Stimulated activated naive CD8-positive, alpha-beta T cell treated with anti-CD3 and anti-CD28 coated beads, Interleukin-15, amount 100 ng/mL, for 72 hours (primary cell): Measurements from ENCODE around the gene FDXACB1.
"Not testable (repeated sequence)": the region's sequence is repeated elsewhere in the genome, so short reads cannot be mapped to it uniquely, and the experiment has no call there.

Experiments used
- ATAC-seq: fragments of 150-1000 bp; cut with Tn5 transposase; 2 replicates; pipeline ENCODE4 v1.10.0; 2021; ENCODE audit warnings: mild to moderate bottlenecking, moderate library complexity
- DNase-seq, 2 donors: peaks; one replicate each; pipeline ENCODE4 v3.0.0; 2021 to 2022
- H3K27ac Mint-ChIP-seq, 2 donors: one replicate each; pipeline ENCODE4 v1.8.0; 2022; ENCODE audit warnings: mild to moderate bottlenecking in 2 of 2, mixed read lengths in 2 of 2, moderate library complexity in 2 of 2
- H3K27me3 Mint-ChIP-seq: one replicate; pipeline ENCODE4 v1.8.0; 2022; ENCODE audit warnings: mixed read lengths
- H3K4me1 Mint-ChIP-seq: one replicate; pipeline ENCODE4 v1.8.0; 2022; ENCODE audit warnings: mild to moderate bottlenecking, mixed read lengths
- H3K4me3 Mint-ChIP-seq, 2 donors: one replicate each; pipeline ENCODE4 v1.8.0; 2022; ENCODE audit warnings: mild to moderate bottlenecking in 2 of 2, mixed read lengths in 2 of 2, moderate library complexity in 1 of 2
- H3K9me3 Mint-ChIP-seq, 2 donors: one replicate each; pipeline ENCODE4 v1.8.0; 2022; ENCODE audit warnings: mixed read lengths in 2 of 2

FDXACB1 gene

DNA sequence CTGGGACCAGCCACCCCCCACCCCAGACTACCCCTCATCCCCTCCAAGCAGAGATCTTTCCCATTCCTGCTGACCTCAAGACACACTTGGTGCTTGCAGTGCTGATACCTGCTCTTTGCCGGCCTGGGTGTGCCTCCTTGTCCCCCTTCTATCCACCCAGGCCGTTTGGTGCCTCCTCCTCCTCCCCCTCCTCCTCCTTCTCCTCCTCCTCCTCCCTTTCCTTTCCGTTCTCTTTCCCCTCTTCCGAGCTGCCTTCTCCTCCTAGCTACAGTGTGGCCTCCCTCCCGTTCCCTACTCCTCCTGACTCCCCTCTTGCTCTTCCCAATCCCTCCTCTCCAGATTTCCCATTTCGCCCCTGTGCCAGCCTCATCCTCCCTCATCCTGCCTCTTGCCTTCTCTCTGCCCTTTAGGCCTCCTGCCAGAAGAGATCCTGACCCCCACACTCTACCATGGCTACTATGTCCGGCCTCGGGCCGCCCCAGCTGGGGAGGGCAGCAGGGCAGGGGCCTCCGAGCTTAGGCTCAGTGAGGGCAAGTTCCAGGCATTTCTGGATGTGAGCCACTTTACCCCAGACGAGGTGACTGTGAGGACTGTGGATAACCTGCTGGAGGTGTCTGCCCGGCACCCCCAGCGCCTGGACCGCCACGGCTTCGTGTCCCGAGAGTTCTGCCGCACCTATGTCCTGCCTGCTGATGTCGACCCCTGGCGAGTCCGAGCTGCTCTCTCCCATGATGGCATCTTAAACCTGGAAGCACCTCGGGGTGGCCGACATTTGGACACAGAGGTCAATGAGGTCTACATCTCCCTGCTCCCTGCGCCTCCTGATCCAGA is 34.3 kb upstream of the FDXACB1 start:
- ATAC-seq: no peak
- Mint-ChIP-seq H3K4me3 (no peak overlapping the region), H3K27me3 (peaks cover 72% of the 10 kb centered on the region), H3K9me3 (no peaks in the 10 kb centered on the region), H3K27ac (no peak overlapping the region), H3K4me1 (no peaks in the 10 kb centered on the region)
- DNase-seq: no peak

DNA sequence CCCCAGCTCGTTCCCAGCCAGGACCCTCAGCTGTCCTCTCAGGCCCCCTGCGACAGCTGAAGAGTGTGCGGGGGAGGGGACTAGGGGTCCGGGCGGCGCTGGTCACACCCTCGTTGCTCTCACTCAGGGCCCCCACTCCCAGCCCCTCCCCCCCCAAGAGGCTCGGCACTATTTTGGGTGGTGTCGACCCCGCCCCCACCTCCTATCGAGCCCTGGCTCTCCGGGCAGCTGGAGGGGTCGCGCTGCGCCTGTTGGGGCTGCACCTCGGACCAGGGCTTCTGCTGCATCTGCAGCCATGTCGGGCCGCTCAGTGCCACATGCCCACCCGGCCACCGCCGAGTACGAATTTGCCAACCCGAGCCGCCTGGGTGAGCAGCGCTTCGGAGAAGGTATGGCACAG is 33.6 kb upstream of the FDXACB1 start, which contains the start of gene HSPB2:
TSS of gene HSPB2 (plus strand) at position 200 of the 400 bp plus-strand sequence. CDS start at position 296, 96 bp downstream.
- Mint-ChIP-seq H3K4me1 (no peaks in the 10 kb centered on the region), H3K9me3 (no peaks in the 10 kb centered on the region), H3K27ac (no peak within 1 kb of the TSS), H3K27me3 (peaks cover 72% of the 10 kb centered on the region), H3K4me3 (no peak within 1 kb of the TSS)
- ATAC-seq (peak; percentile 46), DNase-seq (no peak)

DNA sequence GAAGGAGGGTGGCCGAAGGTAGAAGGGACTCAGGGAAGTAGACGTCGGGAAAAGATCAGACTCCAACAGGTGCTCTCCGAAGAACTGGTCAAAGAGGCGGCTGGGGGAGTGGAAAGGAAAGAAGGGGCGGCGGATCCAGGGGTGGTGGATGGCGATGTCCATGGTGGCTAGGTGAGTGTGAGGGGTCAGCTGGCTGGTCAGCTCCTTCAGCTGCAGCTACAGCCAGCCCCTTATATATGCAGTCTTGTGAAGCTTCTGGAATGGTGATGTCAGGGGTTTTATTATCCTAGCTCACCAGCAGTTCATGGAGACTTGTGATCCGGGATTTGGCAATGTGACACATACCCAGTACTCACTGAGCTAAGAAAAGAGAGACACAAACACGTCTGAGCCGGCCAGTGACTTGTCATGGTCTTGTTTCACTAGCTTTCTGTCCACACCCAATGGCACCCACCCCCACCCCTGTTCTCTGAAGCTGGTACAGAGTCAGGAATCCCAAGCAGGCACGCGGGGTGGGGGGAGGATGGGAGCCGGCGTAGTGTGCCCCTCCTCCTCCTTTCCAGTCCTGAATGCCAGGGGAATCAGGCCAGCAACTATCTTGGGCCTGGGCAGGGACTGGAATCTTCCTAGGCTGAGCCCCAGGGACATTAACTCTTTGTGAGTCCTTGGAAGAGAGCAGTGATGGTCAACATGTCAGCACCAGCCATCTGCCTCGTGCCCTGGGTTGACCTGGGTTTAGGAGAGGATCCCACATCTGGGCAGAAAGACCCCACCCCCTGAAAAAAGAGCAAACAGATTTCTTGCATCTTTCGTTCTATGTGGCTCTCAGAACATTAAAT is 32.8 kb upstream of the FDXACB1 start, which contains the start of gene CRYAB:
TSS of gene CRYAB (minus strand) at position 208 of the 839 bp plus-strand sequence. CDS start at position 162, 46 bp downstream.
- Mint-ChIP-seq H3K27ac (no peak within 1 kb of the TSS), H3K27me3 (peaks cover 64% of the 10 kb centered on the region), H3K4me1 (no peaks in the 10 kb centered on the region), H3K9me3 (no peaks in the 10 kb centered on the region), H3K4me3 (no peak within 1 kb of the TSS)
- ATAC-seq (no peak), DNase-seq (no peak)

DNA sequence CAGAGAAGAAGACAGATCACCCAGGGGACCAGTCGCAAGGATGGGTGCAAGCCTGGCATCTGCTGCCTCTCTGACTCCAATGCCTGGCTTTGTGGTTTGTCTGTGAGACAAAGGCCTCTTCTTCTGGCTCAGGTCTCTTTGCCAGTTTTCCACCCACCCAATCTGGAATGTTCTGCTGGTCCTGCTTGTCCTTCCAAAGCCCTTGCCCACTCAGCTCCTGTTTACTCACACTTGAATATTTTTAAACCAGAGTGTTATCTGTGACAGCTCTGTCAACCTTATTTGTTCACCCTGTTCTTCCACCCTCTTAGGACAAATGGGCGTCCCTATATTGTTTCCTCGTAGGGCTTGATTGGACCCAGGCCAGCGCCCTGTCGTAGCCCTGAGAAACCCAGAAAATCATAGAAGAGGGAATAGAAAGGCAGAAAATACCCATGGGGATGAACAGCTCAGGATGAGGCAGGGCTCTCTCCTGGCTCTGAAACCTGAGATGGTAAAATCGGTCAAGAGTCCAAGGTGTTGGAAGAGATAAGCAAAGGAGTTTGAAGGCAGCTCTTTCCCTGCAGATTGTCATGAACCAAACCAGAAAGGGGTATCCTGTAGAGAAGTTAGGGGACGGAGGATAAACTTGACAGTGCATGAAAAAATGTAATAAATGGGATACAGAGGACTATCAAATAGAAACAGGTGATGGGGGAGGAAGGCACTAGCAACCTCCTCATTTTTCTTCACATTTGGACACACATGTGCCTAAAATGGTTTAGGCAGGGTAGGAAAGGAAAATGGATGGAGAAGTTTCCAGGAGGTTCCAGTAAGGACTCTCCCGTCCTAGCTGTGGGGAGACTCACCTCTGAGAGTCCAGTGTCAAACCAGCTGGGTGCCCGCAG is 32.0 kb upstream of the FDXACB1 start:
- no peak overlapping the region for H3K27ac Mint-ChIP-seq
- no peaks in the 10 kb centered on the region for H3K4me1 Mint-ChIP-seq
- peaks cover 56% of the 10 kb centered on the region for H3K27me3 Mint-ChIP-seq
- H3K9me3 Mint-ChIP-seq: no peaks in the 10 kb centered on the region
- ATAC-seq: no peak
- DNase-seq: no peak
- no peak overlapping the region for H3K4me3 Mint-ChIP-seq

DNA sequence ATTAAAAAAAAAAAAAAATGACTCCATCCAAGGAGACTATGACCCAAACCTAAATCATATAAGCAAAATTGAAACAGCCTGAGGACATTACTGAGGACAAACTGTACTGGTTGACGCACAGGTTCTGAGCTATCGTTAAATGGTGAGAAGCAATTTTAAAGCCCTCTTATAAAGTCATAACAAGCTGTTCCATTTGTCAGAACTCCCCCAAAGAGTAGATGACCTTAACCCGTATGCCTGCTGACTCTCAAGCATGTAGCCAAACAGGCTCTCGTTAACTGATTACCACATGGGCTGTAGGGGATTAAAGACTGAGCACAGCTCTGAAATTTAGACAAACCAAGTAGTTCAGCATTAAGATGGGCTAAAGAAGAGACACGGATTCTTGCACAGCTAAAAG is 30.4 kb upstream of the FDXACB1 start:
- H3K27me3 Mint-ChIP-seq: peaks cover 45% of the 10 kb centered on the region
- peaks cover 0 to 6% of the 10 kb centered on the region in 2 donors for H3K9me3 Mint-ChIP-seq
- H3K27ac Mint-ChIP-seq: peak overlapping the region in 1 of 2 donors; percentile 19
- ATAC-seq: no peak
- H3K4me1 Mint-ChIP-seq: no peaks in the 10 kb centered on the region
- no peak overlapping the region for H3K4me3 Mint-ChIP-seq
- no peak for DNase-seq

DNA sequence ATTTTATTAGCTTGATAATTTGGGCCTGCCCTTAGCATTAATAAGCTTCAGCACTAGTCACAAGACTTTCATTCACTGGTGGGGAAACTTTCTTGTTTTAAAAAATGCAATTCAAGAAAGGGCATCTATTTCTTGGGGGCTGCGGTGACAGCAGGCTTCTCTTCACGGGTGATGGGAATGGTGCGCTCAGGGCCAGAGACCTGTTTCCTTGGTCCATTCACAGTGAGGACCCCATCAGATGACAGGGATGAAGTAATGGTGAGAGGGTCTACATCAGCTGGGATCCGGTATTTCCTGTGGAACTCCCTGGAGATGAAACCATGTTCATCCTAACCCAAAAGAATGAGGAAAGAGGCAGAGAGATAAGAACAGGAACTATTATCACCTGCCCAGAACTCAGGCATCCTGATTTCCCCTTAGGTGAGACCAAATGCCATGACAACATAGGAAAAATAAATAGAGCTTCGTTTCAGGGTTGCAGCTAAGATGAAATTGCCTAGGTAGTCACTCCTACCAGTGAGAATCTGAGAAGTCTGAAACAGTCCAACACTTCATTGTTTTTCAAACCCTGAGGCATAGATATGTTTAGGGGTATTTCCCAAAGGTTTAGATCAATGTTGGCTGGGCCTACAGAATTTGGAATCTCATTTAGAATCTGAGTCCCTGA is 29.8 kb upstream of the FDXACB1 start:
- Mint-ChIP-seq H3K27me3 (peaks cover 39% of the 10 kb centered on the region), H3K4me3 (no peak overlapping the region), H3K27ac (no peak overlapping the region), H3K4me1 (no peaks in the 10 kb centered on the region), H3K9me3 (peaks cover 0 to 6% of the 10 kb centered on the region in 2 donors)
- DNase-seq: no peak
- no peak for ATAC-seq

GRCh38 chr11:111906680-111907079 is 27.7 kb upstream of the FDXACB1 start:
- Mint-ChIP-seq H3K27me3 (peaks cover 18% of the 10 kb centered on the region), H3K27ac (no peak overlapping the region), H3K9me3 (peaks cover 0 to 6% of the 10 kb centered on the region in 2 donors), H3K4me1 (no peaks in the 10 kb centered on the region), H3K4me3 (no peak overlapping the region)
- DNase-seq: no peak
- ATAC-seq: no peak

- Mint-ChIP-seq H3K4me1 (no peaks in the 10 kb centered on the region), H3K4me3 (no peak overlapping the region), H3K27me3 (peaks cover 6% of the 10 kb centered on the region), H3K9me3 (peaks cover 0 to 6% of the 10 kb centered on the region in 2 donors), H3K27ac (no peak overlapping the region)
- no peak for DNase-seq
- ATAC-seq: no peak
Observed at GRCh38 chr11:111905411-111905810, 26.4 kb upstream of the FDXACB1 start.

- no peaks in the 10 kb centered on the region for H3K27me3 Mint-ChIP-seq
- H3K4me1 Mint-ChIP-seq: no peaks in the 10 kb centered on the region
- no peak for ATAC-seq
- DNase-seq: no peak
- no peak overlapping the region for H3K27ac Mint-ChIP-seq
- no peaks in the 10 kb centered on the region for H3K9me3 Mint-ChIP-seq
- H3K4me3 Mint-ChIP-seq: no peak overlapping the region
Observed at GRCh38 chr11:111886844-111887243, 7.9 kb upstream of the FDXACB1 start.

- ATAC-seq: no peak
- Mint-ChIP-seq H3K27ac (no peak overlapping the region), H3K4me1 (peaks cover 5% of the 10 kb centered on the region), H3K4me3 (no peak overlapping the region), H3K27me3 (no peaks in the 10 kb centered on the region), H3K9me3 (no peaks in the 10 kb centered on the region)
- DNase-seq: no peak
Observed at GRCh38 chr11:111886032-111886431, 7.1 kb upstream of the FDXACB1 start.

GRCh38 chr11:111885053-111885452 is 6.1 kb upstream of the FDXACB1 start:
- not testable (repeated sequence) for H3K9me3 Mint-ChIP-seq, DNase-seq, H3K27me3 Mint-ChIP-seq, H3K4me3 Mint-ChIP-seq, ATAC-seq, H3K27ac Mint-ChIP-seq
- peaks cover 11% of the 10 kb centered on the region for H3K4me1 Mint-ChIP-seq

GRCh38 chr11:111882202-111882601 is 3.2 kb upstream of the FDXACB1 start:
- Mint-ChIP-seq H3K4me1 (peaks cover 18% of the 10 kb centered on the region), H3K4me3 (no peak overlapping the region), H3K27me3 (no peaks in the 10 kb centered on the region), H3K9me3 (no peaks in the 10 kb centered on the region), H3K27ac (no peak overlapping the region)
- DNase-seq (no peak), ATAC-seq (no peak)

DNA sequence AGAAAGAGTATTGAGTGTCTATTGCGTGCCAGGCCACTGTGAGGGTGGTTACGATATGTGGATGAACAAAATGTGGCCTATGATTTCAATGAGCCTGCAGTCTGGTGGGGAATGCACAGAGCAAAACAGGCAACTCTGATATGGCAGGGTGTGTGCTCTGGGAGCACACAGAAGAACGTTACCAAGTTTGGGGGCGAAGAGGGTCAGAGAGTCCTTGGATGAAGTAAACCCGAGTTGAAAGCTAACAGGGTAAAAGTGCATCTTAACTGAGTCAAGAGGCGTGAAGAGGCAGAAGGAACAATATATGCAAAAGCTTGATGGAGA is 634 bp upstream of the FDXACB1 start:
- peak overlapping the region; percentile 99 to 100 for H3K27ac Mint-ChIP-seq
- H3K4me1 Mint-ChIP-seq: peaks cover 18% of the 10 kb centered on the region
- no peaks in the 10 kb centered on the region for H3K27me3 Mint-ChIP-seq
- no peaks in the 10 kb centered on the region for H3K9me3 Mint-ChIP-seq
- peak overlapping the region; percentile 93 to 94 for H3K4me3 Mint-ChIP-seq
- DNase-seq: no peak
- peak; percentile 4 for ATAC-seq

GRCh38 chr11:111878385-111878848 is 548 bp downstream of the FDXACB1 start:
- Mint-ChIP-seq H3K9me3 (no peaks in the 10 kb centered on the region), H3K27ac (peak overlapping the region; percentile 99 to 100), H3K4me1 (peaks cover 18% of the 10 kb centered on the region), H3K27me3 (no peaks in the 10 kb centered on the region), H3K4me3 (peak overlapping the region; percentile 93 to 94)
- DNase-seq (no peak), ATAC-seq (peak; percentile 8)
